GOT3 (cell line): ENCODE results near the gene RARB.

ENCODE experiments used
- DNase-seq: peaks from one replicate; lab custom pipeline; 2025; ENCODE audit warnings: mixed read lengths; lab: John Stamatoyannopoulos, UW

RARB gene

GRCh38 chr3:25423780-25424588 is 4.1 kb upstream of the RARB start:
- DNase-seq, result no peak

- no peak for DNase-seq
Measured at GRCh38 chr3:25424614-25425013, 3.4 kb upstream of the RARB start.

- DNase-seq, result no peak
Measured at GRCh38 chr3:25426408-25426807, 1.7 kb upstream of the RARB start.

- DNase-seq, result no peak
Measured at GRCh38 chr3:25427155-25427554, 908 bp upstream of the RARB start.

- no peak for DNase-seq
Measured at GRCh38 chr3:25427563-25427941, 511 bp upstream of the RARB start.

GRCh38 chr3:25428789-25429335 is 799 bp downstream of the RARB start:
- DNase-seq, result no peak

- no peak for DNase-seq
Measured at GRCh38 chr3:25429361-25430286, 1.6 kb downstream of the RARB start.

- no peak for DNase-seq
Measured at GRCh38 chr3:25430287-25430934, 2.3 kb downstream of the RARB start.

GRCh38 chr3:25430935-25431770 is 3.1 kb downstream of the RARB start:
- no peak for DNase-seq

GRCh38 chr3:25432176-25432720 is 4.2 kb downstream of the RARB start:
- DNase-seq, result no peak

GRCh38 chr3:25433106-25433505 is 5.0 kb downstream of the RARB start:
- DNase-seq, result no peak

GRCh38 chr3:25433868-25434267 is 5.8 kb downstream of the RARB start:
- DNase-seq, result no peak

- DNase-seq, result no peak
Measured at GRCh38 chr3:25437953-25438352, 9.9 kb downstream of the RARB start.

GRCh38 chr3:25438791-25439555 is 10.9 kb downstream of the RARB start:
- no peak for DNase-seq

- no peak for DNase-seq
Measured at GRCh38 chr3:25441234-25441856, 13.3 kb downstream of the RARB start.

- DNase-seq, result no peak
Measured at GRCh38 chr3:25442486-25442885, 14.4 kb downstream of the RARB start.

- DNase-seq, result no peak
Measured at GRCh38 chr3:25444273-25444672, 16.2 kb downstream of the RARB start.

- no peak for DNase-seq
Measured at GRCh38 chr3:25445731-25446130, 17.7 kb downstream of the RARB start.

GRCh38 chr3:25447285-25447684 is 19.2 kb downstream of the RARB start:
- no peak for DNase-seq

GRCh38 chr3:25447925-25448324 is 19.9 kb downstream of the RARB start:
- no peak for DNase-seq
